8988T (cell line): ENCODE measurements around the gene CEP55.
"Not testable (repeated sequence)": the region's sequence is repeated elsewhere in the genome, so short reads cannot be mapped to it uniquely, and the experiment has no call there.

Source experiments
- DNase-seq: peaks from one replicate; pipeline ENCODE4 v3.0.0; 2011

Gene CEP55

DNA sequence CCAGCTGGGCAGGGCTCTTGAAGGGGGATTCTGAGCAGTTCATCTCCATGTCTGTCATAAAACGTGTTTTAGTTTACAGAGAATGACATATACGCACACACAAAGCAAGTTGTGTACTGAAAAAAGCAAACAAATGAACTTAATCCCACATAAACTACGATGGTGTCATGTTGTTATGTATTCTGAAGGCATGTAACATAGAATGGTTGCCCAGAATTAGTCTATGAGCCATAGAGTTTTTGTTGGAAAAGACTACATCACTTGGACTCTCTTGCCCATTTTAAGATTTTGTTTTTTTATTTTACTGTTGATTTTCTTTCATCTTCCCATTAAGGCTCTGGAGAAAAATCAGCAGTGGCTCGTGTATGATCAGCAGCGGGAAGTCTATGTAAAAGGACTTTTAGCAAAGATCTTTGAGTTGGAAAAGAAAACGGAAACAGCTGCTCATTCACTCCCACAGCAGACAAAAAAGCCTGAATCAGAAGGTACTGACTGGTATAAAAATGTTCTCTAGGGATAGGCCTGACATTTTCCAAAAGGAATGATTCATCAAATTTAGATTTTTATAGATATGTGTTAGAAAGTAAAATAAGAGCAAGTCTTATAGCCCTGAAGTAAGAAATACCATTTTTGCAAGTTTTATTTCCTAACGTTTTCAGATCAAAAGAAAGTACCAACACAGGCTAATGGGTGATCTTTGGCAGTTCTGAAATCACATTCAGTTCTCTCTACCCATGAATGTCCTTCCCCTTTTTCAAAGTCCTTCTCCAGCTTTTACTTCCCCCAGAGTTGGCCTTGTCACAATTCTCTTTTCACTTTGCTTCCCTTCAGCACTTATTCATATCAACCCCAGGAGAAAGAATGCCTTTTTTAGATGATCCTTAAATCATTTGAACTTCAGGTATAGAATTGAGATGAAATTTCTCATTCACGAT lies 18.9 kb downstream of the CEP55 start:
- DNase-seq = no peak

DNA sequence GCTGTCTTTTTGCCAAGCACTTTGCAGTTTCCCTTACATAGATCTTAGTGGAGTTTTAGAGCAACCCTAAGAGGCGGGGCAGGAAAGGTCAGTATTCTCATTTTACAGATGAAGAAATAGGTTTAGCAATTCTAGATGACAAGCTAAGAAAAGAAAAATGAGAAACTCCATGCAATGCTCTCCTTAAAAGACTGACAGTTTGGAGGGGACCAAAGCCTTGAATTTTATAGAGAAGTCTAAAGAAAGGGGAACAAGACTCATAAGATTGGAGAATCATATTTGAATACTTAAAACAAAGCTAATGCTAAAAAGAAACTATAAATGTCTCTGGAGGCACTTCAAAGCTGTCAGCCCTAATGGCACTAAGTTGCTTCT lies 19.6 kb downstream of the CEP55 start:
- DNase-seq = no peak

DNA sequence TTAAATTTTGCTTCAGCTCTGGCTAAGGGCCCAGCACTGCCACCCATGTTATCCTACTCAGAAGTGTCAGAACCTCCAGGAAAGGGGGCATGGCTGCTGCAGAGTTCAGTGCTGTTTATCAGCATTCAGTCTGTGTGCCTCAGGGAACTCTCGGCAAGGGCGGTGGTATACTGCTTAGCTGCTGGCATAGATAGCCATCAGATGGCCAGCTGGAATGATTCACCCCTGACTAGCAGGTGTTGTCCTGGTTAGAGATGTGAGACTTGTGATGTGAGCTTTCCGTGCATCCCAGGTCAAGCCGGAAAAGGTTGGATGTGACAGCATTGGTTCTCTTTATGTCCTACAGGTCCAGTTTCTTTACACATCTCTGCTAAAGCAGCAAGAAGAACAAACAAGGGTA lies 22.1 kb downstream of the CEP55 start:
- no peak for DNase-seq

DNA sequence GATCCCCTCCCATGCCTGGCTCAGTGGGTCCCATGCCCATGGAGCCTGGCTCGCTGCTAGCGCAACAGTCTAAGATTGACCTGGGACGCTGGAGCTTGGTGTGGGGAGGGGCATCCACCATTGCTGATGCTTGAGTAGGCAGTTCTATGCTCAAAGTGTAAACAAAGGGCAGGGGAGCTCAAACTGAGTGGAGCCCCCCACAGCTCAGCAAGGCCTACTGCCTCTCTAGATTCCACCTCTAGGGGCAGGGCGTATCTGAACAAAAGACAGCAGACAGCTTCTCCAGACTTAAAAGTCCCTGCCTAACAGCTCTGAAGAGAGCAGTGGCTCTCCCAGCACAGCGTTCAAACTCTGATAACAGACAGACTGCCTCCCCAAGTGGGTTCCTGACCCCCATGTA lies 38.9 kb downstream of the CEP55 start:
- DNase-seq = no peak

DNA sequence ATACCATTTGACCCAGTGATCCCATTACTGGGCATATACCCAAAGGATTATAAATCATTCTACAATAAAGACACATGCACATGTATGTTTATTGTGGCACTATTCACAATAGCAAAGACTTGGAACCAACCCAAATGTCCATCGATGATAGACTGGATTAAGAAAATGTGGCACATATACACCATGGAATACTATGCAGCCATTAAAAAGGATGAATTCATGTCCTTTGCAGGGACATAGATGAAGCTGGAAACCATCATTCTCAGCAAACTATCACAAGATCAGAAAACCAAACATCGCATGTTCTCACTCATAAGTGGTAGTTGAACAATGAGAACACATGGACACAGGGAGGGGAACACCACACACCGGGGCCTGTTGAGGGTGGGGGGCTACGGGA lies 44.5 kb downstream of the CEP55 start:
- DNase-seq = not testable (repeated sequence)

DNA sequence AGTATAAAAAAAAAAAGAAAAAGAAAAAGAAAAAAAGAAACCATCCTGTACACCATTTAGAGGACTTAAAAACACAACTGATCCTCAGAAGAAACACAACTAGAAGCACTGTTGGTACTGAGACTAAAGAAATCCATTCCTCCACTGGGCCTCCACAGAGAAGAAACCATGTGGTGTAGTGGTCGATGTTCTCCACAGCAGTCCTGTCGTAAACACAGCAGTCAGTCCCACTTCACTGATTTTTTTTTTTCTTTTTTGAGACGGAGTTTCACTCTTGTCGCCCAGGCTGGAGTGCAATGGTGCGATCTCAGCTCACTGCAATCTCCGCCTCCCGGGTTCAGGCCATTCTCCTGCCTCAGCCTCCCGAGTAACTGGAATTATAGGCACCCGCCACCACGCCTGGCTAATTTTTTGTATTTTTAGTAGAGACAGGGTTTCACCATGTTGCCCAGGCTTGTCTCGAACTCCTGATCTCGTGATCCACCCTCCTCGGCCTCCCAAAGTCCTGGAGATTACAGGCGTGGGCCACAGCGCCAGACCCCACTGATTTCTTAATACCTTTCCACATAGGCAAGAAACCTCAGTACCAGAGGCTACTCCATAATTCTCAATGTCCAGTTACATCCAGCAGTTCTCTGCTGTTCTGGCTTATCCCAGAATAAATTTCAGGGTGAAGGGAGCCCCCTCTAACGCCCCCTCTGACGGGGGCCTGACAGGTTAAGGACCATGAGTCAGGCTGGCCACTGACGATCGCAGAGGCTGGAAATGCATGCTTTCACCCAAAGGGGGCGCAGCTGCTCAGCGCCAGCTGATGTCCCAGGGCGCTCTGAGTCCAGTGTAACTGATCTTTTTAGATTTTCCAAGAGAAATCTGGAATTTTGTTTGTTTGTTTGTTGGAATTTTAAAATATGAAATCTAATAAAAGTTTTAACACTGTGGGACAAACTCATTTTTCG lies 45.3 kb downstream of the CEP55 start:
- no peak for DNase-seq

DNA sequence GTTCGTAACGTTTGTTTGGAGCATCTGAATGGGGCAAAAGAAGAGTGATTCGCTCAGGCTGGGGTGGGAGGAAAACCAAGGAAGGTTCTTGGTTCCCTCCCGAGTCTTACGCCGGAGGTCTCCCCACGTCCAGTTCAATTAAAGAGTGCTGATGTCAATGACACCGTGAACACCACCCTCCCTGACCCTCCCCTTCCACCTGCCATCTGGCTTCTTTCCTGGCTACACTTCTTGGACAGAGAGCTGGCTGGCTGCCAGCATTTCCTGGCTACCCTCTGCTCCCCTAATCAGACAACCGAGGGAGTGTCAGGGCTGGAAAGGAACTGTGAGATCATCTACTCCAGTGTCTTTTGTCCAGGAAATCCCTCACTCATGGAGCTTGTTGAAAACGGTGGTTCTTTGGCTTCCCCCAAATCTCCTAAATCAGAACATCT lies 46.0 kb downstream of the CEP55 start:
- no peak for DNase-seq

DNA sequence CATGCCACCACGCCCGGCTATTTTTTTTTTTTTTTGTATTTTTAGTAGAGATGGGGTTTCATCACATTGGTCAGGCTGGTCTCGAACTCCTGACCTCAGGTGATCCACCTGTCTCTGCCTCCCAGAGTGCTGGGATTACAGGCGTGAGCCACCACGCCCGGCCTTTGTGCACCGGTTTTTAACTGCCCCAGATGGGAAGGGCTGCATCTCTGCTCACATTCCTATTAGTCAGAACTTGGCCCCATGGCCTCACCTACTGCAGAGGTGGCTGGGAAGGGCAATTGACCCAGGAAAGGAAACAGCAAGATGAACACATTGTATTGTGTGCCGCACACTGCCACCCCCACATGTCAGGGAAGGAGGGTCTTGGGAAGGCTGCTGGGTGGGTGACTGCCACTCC lies 50.6 kb downstream of the CEP55 start:
- not testable (repeated sequence) for DNase-seq

DNA sequence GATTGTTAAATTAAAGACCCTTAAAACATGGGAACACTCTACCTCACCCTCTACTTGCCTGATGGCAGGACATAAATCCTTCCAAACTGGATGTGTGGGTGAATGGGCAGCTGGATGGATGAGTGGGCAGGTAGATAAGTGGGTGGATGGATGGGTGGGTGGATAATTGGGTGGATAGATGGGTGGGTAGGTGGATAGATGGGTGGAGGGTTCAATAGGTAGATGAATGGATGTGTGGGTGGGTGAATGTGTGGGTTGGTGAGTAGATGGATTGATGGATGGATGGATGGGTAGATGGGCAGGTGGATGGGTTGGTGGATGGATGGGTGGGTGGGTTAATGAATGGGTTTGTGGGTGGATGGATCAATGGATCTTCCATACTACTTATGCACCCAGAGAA lies 51.1 kb downstream of the CEP55 start:
- DNase-seq = no peak

DNA sequence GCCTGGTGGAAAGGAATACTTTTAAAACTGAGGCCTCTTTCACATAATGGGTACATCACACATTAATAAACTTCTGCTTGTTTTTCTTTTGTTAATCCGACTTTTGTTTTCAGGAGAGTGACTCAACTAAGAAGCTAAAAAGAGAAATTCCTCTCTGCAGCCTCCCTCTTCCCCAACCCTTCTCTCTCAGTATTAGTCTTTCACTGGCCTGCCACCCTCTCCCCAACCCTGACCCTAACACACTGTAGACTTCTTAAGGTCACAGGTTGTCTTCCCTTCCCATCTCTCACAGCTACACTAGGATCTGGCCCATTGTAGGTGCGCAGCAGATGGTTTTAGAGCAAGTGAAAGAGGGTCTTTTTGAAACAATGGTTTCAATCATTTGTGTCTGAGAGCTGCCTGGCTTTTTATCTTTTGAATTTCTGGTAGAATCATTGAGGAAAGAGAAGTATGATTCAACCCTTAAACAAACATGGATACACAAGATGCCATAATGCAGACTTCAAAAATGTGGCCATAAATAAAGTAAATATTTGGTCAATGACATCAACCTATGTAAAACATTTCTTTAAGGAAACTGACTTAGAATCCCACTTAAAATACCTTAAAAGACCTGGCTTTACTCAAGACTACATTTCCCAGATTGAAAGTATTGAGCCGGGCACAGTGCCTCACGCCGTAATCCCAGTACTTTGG lies 52.1 kb downstream of the CEP55 start:
- no peak for DNase-seq

DNA sequence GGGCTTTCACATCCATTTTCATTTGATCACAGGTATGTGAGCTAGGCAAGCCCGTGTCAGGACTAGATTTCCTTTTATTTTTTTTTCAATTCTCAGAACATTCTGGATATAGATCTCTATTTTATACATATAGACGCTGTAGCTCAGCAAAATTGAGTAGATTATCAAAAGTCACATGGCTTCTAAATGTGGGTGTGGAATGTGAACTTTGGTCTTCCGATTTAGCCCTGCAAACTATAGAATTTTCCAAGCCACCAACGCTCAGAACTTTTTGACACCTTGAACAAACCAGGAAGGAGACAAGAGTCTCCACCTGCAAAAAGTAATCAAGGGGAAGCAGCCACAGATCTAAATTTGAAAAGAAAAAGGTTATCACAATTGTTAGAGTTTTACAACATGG lies 54.2 kb downstream of the CEP55 start:
- DNase-seq = no peak

DNA sequence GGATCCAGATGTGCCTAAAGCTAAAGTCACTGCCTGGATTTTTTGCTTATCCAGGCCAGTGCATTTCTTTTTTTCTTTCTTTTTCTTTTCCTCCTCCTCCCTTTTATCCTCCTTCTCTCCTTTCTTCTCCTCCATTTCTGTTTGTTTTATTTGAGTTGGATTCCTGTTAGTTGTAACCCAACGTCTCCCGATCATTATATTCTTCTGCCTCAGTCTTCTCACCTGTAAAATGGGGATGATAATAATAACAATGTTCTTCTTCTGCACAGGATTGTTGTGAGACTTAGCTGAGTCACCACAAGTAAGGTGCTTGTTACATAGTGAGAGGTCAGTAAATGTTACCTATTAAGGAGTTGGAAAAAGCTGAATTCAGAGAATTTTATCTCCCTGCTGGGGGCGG lies 56.4 kb downstream of the CEP55 start:
- no peak for DNase-seq

DNA sequence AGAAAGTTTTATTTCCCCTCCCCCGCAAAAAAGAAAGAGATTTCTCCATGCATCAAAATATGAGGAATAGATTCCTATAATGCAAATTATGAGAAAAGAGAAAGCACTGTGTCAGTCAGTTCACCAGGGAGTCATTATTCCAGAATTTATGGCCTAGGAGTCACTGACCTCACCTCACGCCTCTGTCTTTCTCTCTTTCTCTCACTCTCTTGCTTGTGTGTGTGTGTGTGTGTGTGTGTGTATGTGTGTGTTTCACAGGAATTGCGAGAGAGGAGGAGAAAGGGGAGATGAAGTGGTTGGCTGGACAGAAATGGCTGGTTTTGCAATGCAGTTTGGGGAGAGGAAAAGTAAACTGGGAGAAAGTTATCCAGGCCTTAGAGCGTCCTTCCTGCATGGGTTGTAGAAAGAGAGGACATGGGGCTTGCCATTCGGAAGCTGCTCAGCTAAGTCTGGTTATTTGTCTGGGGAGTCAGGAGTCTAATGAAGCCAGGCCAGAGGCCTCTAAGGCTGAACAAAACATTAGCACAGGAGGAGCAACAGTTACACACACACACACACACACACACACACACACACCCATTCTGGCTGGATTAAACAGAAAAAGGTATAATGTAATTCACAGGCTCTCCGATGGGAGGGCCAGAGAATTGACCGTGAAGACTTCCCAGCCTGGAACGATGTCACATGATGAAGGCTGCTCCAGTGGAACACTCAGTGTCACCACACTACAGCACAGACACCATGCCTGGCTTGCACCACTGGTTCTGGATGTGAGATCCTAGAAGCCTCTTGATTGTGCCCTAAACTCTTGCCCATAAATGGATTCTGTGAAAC lies 57.3 kb downstream of the CEP55 start:
- DNase-seq = no peak

DNA sequence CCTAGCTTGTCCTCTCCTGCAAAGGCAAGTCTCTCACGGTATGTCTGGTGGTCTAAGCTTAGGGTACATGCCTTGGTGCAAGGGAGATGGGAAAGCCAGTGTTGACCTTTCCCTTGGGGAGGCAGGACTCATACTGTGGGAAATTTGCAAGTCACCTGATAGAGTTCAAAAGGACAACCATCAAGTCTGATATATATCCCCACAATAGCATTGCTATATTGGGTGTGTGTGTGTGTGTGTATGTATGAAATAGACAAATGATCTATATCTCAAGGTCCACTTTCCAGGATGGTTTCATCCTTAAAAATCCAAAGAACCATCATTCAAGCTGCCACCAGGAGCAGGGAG lies 57.9 kb downstream of the CEP55 start:
- DNase-seq = no peak

DNA sequence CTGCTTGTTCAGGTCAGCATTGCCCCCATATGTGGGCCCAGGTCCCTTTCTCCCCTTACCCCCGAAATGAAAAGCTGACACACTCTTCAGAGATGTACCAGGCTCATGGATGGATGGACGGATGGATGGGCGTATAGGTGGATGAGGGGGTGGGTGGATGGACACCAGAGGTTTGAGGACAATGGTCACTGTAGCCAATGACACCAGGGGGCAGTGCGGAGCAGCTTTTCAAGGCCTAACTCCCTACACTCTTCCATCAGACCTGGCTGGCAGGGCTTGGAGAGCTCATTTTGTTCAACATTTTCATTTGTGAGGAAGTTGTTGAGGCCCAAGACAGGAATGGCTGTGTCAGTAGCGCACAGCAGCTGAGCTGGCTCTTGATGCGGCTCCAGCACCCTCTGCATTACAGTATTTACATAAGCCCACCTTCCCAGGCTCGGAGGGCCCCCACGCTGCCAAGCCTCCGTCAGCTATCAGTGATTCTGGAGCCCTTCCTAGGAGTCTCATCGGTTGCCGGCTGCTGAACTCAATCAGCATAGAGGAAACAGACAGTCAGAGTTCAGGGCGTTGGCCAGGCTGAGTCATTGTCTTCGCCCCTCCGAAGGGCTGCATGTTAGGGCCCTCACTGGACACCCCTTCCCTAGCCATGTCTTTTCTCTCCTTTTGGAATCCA lies 58.5 kb downstream of the CEP55 start:
- DNase-seq = peak; percentile 63

DNA sequence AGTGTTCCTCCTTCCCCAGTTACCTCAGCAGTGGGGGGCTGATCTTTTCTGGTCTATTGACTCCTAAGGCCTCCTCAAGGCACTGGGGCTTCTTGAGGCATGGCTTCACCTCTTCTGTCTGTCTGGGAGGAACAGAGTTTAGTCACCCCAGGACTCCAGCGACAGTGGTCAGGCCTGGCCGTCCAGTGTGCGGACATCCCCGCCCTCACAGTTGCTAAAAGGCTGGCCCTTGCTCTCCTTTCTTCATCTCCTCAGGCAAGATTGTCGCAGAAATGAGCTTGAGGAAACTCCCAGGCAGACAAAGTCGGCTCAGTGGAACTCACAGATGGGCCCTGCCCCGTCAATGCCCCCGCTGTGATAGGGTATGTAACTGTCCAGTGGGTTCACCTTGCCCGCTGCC lies 63.1 kb downstream of the CEP55 start:
- no peak for DNase-seq

DNA sequence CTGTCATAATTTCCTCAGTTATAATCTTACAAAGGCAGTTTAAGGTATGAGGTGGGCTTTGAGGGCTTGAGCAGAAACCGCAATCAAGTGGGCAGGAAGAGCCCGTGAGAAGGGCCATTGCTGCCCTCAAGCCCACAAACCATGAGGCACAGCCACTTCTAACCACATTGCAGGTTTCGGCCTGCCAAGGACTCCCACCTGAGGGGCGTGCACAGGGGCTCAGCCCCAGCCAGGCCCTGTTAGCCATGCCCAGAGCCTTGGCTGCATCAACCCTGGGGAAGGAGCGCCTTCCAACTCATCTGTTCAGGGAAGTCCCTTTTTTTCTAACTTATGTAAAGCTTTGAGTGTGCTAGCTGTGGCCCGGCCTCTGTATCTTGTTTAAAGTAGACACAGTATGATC lies 64.1 kb downstream of the CEP55 start:
- no peak for DNase-seq

DNA sequence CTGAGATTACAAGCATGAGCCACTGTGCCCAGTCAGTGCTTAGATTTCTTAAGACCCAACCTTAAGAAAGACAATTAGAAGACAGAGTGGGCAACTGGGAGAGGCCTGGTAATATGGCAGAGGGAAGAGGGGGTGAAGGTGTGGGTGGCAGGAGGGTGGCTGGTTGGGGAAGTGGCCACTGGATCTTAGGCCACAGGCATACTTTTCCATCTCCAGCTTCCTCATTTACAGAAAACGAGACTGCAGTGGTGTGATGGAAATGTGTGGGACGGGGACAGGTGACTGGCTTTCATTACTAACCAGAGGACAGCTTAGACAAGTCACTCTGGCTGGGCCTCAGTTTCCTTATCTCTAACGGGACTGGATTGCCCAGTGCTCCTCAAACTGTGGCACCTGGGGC lies 69.0 kb downstream of the CEP55 start:
- no peak for DNase-seq

DNA sequence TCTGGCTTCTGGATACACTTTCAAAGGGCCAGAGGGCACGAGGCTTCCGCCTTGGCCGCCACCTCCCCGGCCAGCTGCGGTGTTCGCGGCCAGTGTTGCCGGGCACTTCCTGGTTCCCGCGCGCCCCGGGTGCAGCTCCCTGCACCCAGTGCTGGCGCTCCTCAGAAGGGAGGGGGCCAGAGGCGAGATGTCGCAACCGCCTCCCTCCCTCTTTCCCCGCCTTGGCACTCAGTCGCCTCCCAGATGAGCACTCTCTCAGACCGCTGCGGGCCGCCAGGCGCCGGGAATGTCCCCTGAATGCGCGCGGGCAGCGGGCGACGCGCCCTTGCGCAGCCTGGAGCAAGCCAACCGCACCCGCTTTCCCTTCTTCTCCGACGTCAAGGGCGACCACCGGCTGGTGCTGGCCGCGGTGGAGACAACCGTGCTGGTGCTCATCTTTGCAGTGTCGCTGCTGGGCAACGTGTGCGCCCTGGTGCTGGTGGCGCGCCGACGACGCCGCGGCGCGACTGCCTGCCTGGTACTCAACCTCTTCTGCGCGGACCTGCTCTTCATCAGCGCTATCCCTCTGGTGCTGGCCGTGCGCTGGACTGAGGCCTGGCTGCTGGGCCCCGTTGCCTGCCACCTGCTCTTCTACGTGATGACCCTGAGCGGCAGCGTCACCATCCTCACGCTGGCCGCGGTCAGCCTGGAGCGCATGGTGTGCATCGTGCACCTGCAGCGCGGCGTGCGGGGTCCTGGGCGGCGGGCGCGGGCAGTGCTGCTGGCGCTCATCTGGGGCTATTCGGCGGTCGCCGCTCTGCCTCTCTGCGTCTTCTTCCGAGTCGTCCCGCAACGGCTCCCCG lies 70.2 kb downstream of the CEP55 start, which contains the start of gene FFAR4:
Gene FFAR4, plus strand, starts transcription at position 231 of the 842 bp plus-strand sequence. Its CDS starts 56 bp downstream, at position 287.
- DNase-seq = no peak

DNA sequence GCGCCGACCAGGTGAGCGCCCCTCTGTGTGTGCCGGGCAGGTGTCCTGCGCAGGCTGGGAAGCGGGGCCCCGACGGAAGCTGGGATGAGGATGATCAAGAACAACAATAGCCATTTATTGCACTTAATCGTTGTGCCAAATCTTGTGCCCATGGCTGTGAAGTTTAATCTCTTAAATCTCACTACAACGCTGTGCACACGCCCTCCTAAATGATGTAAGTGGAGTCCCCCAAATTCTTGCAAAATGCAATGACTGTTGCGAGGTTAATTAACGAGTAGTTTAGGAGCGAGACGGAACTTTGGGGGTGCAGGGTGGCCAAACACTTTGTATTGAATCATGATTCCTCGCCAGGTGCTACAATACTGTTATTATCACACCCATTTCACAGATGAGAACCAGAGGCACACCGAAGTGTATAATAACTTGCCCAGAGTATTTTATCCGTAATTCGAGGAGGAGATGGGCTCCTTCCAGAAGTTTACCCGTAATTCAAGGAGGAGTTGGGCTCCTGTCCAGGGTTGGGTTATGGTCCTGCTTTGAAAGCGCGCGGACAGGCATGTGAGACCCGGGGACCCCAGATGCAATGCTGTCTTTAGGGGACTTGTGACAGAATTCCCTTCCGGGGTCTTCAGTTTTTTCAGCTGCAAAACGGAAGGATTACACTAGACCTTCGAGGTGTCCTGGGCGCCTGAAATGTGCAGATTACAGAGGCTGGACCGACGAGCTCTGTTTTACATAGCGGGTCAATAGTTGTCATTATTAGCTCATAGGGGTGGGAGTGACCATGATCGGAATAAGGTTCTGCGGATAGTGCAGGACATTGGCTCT lies 71.1 kb downstream of the CEP55 start:
- DNase-seq = no peak
